ENCODE results near the gene SVEP1.

Gene SVEP1

GRCh38 chr9:110487196-110487595, 92.3 kb downstream of the SVEP1 start:
- no peak overlapping the region for H3K27ac ChIP-seq (ENCODE audit: low read depth, low read length)
- no peaks in the 10 kb centered on the region for H4K20me1 ChIP-seq (ENCODE audit: control insufficient read depth, insufficient read depth, low read depth, low read length)
- no peaks in the 10 kb centered on the region for H3F3A ChIP-seq (ENCODE audit: control insufficient read depth, insufficient read depth)
- H3K4me1 ChIP-seq (ENCODE audit: control insufficient read depth, low read length): no peaks in the 10 kb centered on the region
- no peaks in the 10 kb centered on the region; the same call in 1 of the 2 replicates for H3K27me3 ChIP-seq (ENCODE audit: control insufficient read depth, low read length)
- no peak for TF ChIP-seq EZH2phosphoT487 (IDR thresholded peaks at IDR 0.05; ENCODE audit: borderline replicate concordance, low read length)
- TF ChIP-seq, protein P1, sequence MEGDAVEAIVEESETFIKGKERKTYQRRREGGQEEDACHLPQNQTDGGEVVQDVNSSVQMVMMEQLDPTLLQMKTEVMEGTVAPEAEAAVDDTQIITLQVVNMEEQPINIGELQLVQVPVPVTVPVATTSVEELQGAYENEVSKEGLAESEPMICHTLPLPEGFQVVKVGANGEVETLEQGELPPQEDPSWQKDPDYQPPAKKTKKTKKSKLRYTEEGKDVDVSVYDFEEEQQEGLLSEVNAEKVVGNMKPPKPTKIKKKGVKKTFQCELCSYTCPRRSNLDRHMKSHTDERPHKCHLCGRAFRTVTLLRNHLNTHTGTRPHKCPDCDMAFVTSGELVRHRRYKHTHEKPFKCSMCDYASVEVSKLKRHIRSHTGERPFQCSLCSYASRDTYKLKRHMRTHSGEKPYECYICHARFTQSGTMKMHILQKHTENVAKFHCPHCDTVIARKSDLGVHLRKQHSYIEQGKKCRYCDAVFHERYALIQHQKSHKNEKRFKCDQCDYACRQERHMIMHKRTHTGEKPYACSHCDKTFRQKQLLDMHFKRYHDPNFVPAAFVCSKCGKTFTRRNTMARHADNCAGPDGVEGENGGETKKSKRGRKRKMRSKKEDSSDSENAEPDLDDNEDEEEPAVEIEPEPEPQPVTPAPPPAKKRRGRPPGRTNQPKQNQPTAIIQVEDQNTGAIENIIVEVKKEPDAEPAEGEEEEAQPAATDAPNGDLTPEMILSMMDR (IDR thresholded peaks at IDR 0.05; ENCODE audit: low read depth, low read length, poor library complexity, severe bottlenecking): no peak
- no peaks in the 10 kb centered on the region for H3K9me2 ChIP-seq (replicated peaks; ENCODE audit: control insufficient read depth, low read length)
- no peaks in the 10 kb centered on the region for H3K36me3 ChIP-seq (ENCODE audit: control insufficient read depth, low read length)
- no peaks in the 10 kb centered on the region for H3K79me2 ChIP-seq (ENCODE audit: control insufficient read depth, low read length)
- no peak overlapping the region for H3K4me3 ChIP-seq (ENCODE audit: low read length)
- H3K4me2 ChIP-seq (ENCODE audit: low read length): no peak overlapping the region
- H3K9me3 ChIP-seq (ENCODE audit: control insufficient read depth, insufficient read depth, low read length): no peaks in the 10 kb centered on the region

- H3K9me3 ChIP-seq (ENCODE audit: control insufficient read depth, insufficient read depth, low read length): no peaks in the 10 kb centered on the region
- H3K4me3 ChIP-seq (ENCODE audit: low read length): no peak overlapping the region
- no peak for TF ChIP-seq EZH2phosphoT487 (IDR thresholded peaks at IDR 0.05; ENCODE audit: borderline replicate concordance, low read length)
- TF ChIP-seq, protein P1 (IDR thresholded peaks at IDR 0.05; ENCODE audit: low read depth, low read length, poor library complexity, severe bottlenecking): no peak
- H3K27ac ChIP-seq (ENCODE audit: low read depth, low read length): no peak overlapping the region
- no peaks in the 10 kb centered on the region for H3K36me3 ChIP-seq (ENCODE audit: control insufficient read depth, low read length)
- no peak overlapping the region for H3K4me2 ChIP-seq (ENCODE audit: low read length)
- H3K4me1 ChIP-seq (ENCODE audit: control insufficient read depth, low read length): no peaks in the 10 kb centered on the region
- no peaks in the 10 kb centered on the region for H4K20me1 ChIP-seq (ENCODE audit: control insufficient read depth, insufficient read depth, low read depth, low read length)
- no peaks in the 10 kb centered on the region for H3K79me2 ChIP-seq (ENCODE audit: control insufficient read depth, low read length)
- no peaks in the 10 kb centered on the region for H3K9me2 ChIP-seq (replicated peaks; ENCODE audit: control insufficient read depth, low read length)
- H3F3A ChIP-seq (ENCODE audit: control insufficient read depth, insufficient read depth): no peaks in the 10 kb centered on the region
- H3K27me3 ChIP-seq (ENCODE audit: control insufficient read depth, low read length): no peaks in the 10 kb centered on the region; the same call in 1 of the 2 replicates
Observed at GRCh38 chr9:110486218-110486617, 93.3 kb downstream of the SVEP1 start.

DNA sequence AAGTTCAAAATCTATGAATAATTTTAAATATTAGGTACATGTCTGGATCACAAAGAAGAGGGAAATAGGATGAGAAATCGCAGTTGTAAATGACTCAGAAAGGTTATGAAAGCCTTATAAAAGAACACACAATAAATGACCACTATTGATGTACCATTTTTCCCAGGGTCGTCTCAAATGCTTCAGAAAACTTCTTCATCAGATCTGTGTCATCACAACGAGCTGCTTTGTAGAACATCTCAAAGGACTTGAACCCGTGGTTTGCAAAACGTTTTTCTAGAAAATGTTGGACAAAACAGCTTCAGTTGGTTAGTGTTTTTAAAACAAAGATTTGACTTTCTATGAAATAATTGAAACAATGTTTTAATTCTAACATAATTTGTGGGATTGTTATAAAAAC, 100.1 kb downstream of the SVEP1 start:
- TF ChIP-seq, protein P1 (IDR thresholded peaks at IDR 0.05; ENCODE audit: low read depth, low read length, poor library complexity, severe bottlenecking): no peak
- TF ChIP-seq EZH2phosphoT487 (IDR thresholded peaks at IDR 0.05; ENCODE audit: borderline replicate concordance, low read length): no peak

More for the DNA sequence above, 100.1 kb downstream of the SVEP1 start:
- Histone ChIP-seq H3K36me3 (ENCODE audit: control insufficient read depth, low read length) (no peaks in the 10 kb centered on the region), H3K4me2 (ENCODE audit: low read length) (no peak overlapping the region), H3K27ac (ENCODE audit: low read depth, low read length) (no peak overlapping the region), H3K9me3 (ENCODE audit: control insufficient read depth, insufficient read depth, low read length) (no peaks in the 10 kb centered on the region), H3K27me3 (ENCODE audit: control insufficient read depth, low read length) (no peaks in the 10 kb centered on the region), H3K9me2 (replicated peaks; ENCODE audit: control insufficient read depth, low read length) (no peaks in the 10 kb centered on the region), H4K20me1 (ENCODE audit: control insufficient read depth, insufficient read depth, low read depth, low read length) (no peaks in the 10 kb centered on the region), H3K4me3 (ENCODE audit: low read length) (no peak overlapping the region), H3F3A (ENCODE audit: control insufficient read depth, insufficient read depth) (no peaks in the 10 kb centered on the region), H3K79me2 (ENCODE audit: control insufficient read depth, low read length) (no peaks in the 10 kb centered on the region), H3K4me1 (ENCODE audit: control insufficient read depth, low read length) (no peaks in the 10 kb centered on the region)

All from DOHH2 (cell line).